NB4 (cell line): Measurements from ENCODE around the gene PDLIM5.

ENCODE experiments used
- POLR2A ChIP-seq: IDR thresholded peaks from 2 replicates; pipeline ENCODE4 v1.6.1; 2011; ENCODE audit warnings: mild to moderate bottlenecking; ENCODE audit not compliant: insufficient read length; ENCODE audit errors: extremely low read depth
- TF ChIP-seq, protein P1 (sequence below): IDR thresholded peaks from one replicate; pipeline ENCODE4 v1.5.1; 2012; ENCODE audit warnings: low read depth, low read length

DNA sequence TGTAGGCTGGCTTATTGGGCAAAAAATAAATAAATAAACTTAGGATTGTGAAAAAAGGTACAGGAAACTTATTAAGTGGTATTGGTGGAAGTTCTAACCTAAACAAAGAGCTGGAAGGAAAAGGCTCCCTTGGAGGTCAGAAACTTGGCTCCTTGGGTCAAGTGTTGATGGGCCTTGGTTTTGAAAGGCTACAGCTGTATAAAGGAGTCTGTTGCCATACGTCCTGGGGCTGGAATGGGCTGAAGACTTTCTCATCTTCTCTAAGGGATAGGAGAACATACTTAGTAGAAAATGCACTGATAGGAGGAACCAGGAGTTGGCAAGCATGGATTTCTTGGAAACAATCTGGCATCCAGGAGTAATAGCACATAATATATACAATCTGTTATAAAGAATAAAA is 56.6 kb downstream of the PDLIM5 start:
- TF ChIP-seq, protein P1, sequence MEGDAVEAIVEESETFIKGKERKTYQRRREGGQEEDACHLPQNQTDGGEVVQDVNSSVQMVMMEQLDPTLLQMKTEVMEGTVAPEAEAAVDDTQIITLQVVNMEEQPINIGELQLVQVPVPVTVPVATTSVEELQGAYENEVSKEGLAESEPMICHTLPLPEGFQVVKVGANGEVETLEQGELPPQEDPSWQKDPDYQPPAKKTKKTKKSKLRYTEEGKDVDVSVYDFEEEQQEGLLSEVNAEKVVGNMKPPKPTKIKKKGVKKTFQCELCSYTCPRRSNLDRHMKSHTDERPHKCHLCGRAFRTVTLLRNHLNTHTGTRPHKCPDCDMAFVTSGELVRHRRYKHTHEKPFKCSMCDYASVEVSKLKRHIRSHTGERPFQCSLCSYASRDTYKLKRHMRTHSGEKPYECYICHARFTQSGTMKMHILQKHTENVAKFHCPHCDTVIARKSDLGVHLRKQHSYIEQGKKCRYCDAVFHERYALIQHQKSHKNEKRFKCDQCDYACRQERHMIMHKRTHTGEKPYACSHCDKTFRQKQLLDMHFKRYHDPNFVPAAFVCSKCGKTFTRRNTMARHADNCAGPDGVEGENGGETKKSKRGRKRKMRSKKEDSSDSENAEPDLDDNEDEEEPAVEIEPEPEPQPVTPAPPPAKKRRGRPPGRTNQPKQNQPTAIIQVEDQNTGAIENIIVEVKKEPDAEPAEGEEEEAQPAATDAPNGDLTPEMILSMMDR, result no peak
- TF ChIP-seq POLR2A, result no peak
